Measurements from ENCODE around the gene VRTN. TPM values are rescaled to one million over a fixed set of nuclear protein-coding genes. Genes with fewer than 3 reads are reported as not detected.

VRTN gene
- total RNA-seq, 1 donor from 2014 or later = not detected

DNA sequence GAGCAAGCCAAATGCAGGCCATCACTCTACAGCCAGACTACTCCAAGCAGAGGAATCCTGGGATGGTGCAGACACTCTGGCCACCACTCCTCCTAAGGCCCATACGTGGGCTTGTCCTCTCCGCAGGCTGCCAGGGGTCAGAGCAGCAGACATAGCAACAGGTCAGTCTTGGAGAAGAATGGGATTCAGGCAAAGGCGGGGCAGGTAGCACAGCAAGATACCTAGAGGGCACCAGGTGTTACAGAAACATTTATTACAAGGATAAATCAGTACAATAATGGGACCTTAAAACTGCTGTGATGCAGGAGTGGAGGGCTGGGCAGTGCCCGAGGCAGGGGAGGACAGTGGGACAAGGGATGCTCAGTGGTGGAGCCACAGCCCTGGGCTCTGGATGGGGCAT is 57.4 kb downstream of the VRTN start:
- intact Hi-C loops (cut with micrococcal nuclease) = no loop called here

GRCh38 chr14:74407021-74407800 is 58.9 kb downstream of the VRTN start:
- Mint-ChIP-seq H3K4me3 (ENCODE audit: low read depth) (no peak overlapping the region), H3K36me3 (ENCODE audit: low read depth) (no peaks in the 10 kb centered on the region), H3K9me3 (no peaks in the 10 kb centered on the region), H3K27ac (no peak overlapping the region), H3K27me3 (ENCODE audit: low read depth) (no peaks in the 10 kb centered on the region), H3K4me1 (ENCODE audit: low read depth) (peaks cover 4% of the 10 kb centered on the region)
- intact Hi-C loops (cut with micrococcal nuclease) = no loop called here
- no peak for DNase-seq (ENCODE audit: low spot score)

More for the DNA sequence above, 57.4 kb downstream of the VRTN start:
- Mint-ChIP-seq H3K9me3 (no peaks in the 10 kb centered on the region), H3K4me1 (ENCODE audit: low read depth) (peaks cover 16% of the 10 kb centered on the region), H3K4me3 (ENCODE audit: low read depth) (no peak overlapping the region), H3K36me3 (ENCODE audit: low read depth) (no peaks in the 10 kb centered on the region), H3K27me3 (ENCODE audit: low read depth) (no peaks in the 10 kb centered on the region), H3K27ac (no peak overlapping the region)
- no peak for DNase-seq (ENCODE audit: low spot score)

- intact Hi-C loops (cut with micrococcal nuclease) = no loop called here
- Mint-ChIP-seq H3K4me1 (ENCODE audit: low read depth) (peaks cover 1% of the 10 kb centered on the region), H3K4me3 (ENCODE audit: low read depth) (no peak overlapping the region), H3K27me3 (ENCODE audit: low read depth) (no peaks in the 10 kb centered on the region), H3K36me3 (ENCODE audit: low read depth) (no peaks in the 10 kb centered on the region), H3K9me3 (no peaks in the 10 kb centered on the region), H3K27ac (no peak overlapping the region)
- no peak for DNase-seq (ENCODE audit: low spot score)
These were observed 59.5 kb downstream of the VRTN start for GRCh38 chr14:74407801-74408154.

- no peaks in the 10 kb centered on the region for H3K36me3 Mint-ChIP-seq (ENCODE audit: low read depth)
- no peaks in the 10 kb centered on the region for H3K27me3 Mint-ChIP-seq (ENCODE audit: low read depth)
- intact Hi-C loops (cut with micrococcal nuclease) = no loop called here
- H3K9me3 Mint-ChIP-seq = no peaks in the 10 kb centered on the region
- no peak overlapping the region for H3K27ac Mint-ChIP-seq
- H3K4me1 Mint-ChIP-seq (ENCODE audit: low read depth) = no peaks in the 10 kb centered on the region
- DNase-seq (ENCODE audit: low spot score) = no peak
- H3K4me3 Mint-ChIP-seq (ENCODE audit: low read depth) = no peak overlapping the region
These were observed 60.6 kb downstream of the VRTN start for GRCh38 chr14:74408870-74409269.

DNA sequence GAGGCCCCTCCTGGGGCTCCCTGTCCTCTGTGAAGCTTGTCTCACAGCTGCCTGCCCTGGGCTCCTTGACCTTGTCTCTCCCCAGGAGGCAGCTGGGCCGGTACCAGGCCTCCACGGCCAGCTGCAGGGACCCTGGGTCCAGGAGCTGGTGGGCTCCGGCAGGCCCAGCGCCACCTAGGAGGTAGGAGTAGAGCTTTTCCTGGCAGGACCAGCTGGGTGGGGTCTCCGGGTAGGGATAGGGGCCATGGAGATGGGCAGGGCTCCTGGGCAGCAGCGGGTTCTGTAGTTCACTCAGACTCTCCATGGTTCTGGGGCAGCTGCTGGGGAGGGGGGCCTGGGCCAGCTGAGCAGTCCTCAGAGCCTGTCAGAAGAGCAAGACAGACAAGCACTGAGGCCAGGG is 61.2 kb downstream of the VRTN start:
- intact Hi-C loops (cut with micrococcal nuclease) = no loop called here
- H3K4me3 Mint-ChIP-seq (ENCODE audit: low read depth) = no peak overlapping the region
- no peaks in the 10 kb centered on the region for H3K4me1 Mint-ChIP-seq (ENCODE audit: low read depth)
- no peaks in the 10 kb centered on the region for H3K9me3 Mint-ChIP-seq
- no peak for DNase-seq (ENCODE audit: low spot score)
- H3K27ac Mint-ChIP-seq = no peak overlapping the region
- peaks cover 2% of the 10 kb centered on the region for H3K27me3 Mint-ChIP-seq (ENCODE audit: low read depth)
- H3K36me3 Mint-ChIP-seq (ENCODE audit: low read depth) = no peaks in the 10 kb centered on the region

Other genes with a start within 250 kb of the VRTN start
- gene VSX2, start 109.0 kb upstream of the VRTN start, total RNA-seq = not detected in 2 replicates
- 46.2 and 48.5 TPM in 2 replicates for gene ABCD4, start 45.5 kb upstream of the VRTN start, total RNA-seq
- gene SYNDIG1L, start 77.7 kb downstream of the VRTN start, total RNA-seq = not detected in 2 replicates
- gene NPC2, start 144.8 kb downstream of the VRTN start, total RNA-seq = 17.8 and 19.2 TPM in 2 replicates
- gene ISCA2, start 145.3 kb downstream of the VRTN start, total RNA-seq = 23.9 and 25.3 TPM in 2 replicates

Data from activated T-helper 2 cell treated with anti-CD3 and anti-CD28 coated beads, Interferon-gamma antibody, Interleukin-2, Interleukin-4, amounts not matched to agents 10 μg/mL and 5 μg/mL and 100 μg/mL, durations not matched to agents 14 hours and 24 hours and 36 hours (primary cell).